HG02798 (cell line): ENCODE data around the gene GSK3B.
"Not testable (repeated sequence)": the region's sequence is repeated elsewhere in the genome, so short reads cannot be mapped to it uniquely, and the experiment has no call there.

Source experiments
- ATAC-seq: cut with Tn5 transposase; IDR thresholded peaks from one replicate; pipeline ENCODE4 v1.9.1; 2021; ENCODE audit warnings: mild to moderate bottlenecking; ENCODE audit not compliant: unreplicated experiment, poor library complexity

Gene GSK3B

DNA sequence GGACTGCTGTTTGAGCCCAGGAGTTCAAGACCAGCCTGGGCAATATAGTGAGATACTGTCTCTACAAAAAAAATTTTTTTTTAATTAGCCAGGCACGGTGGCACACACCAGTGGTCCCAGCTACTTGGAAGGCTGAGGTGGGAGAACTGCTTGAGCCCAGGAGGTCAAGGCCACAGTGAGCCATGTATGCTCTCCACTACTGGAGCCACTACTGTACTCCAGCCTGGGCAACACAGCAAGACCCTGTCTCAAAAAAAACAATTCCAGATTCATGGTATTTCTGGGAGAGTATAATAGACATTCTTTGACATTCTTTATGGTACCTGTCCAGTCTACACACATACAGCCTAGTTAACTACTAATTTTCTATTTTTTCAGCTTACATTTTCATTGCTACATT lies 70.1 kb downstream of the GSK3B start:
- no peak for ATAC-seq

DNA sequence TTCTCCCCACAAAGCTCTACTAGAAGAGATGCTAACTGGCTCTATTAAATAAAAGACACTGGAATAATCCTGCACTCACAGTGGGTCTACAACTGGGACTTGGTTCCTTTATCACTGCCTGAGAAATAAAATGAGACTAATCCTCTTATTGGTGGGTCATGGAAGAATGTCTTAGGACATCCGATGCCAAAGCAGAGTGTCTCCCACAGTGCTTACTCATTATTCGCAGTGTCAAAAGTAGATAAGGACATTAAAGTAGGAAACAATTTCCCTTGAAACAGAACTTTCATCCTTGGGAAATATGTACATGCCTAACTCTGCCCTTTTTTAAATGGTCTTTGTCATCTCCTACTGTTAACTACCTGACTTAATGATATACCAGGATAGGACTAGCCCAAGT lies 71.5 kb downstream of the GSK3B start:
- ATAC-seq: no peak

DNA sequence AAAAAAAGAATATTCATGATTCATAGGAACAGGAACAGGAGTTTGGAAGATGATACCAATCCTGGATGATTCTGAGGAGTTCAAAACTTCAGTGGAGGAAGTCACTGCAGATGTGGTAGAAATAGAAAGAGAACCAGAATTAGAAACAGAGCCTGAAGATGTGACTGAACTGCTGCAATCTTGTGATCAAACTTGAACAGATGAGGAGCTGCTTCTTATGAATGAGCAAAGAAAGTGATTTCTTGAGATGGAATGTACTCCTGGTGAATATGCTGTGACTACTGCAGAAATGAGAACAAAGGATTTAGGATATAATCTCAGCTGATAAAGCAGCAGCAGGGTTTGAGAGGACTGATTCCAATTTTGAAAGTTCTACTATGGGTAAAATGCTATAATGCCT lies 72.7 kb downstream of the GSK3B start:
- ATAC-seq: no peak

DNA sequence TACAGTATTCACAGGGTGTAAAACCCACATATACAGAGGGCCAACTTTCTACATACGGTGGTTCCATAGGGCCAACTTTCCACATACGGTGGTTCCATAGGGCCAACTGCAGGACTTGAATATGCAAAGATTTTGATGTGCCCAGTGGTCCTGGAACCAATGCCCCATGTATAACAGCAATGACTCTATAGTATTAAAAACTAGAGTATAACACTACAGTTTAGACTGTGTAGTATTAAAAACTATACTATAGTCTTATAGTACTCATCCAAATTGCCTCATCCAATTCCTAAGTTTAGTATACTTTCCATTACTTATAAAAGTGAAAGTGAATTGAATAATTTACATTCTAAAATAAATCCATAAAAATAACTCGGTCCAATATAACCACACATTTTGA lies 75.9 kb downstream of the GSK3B start:
- no peak for ATAC-seq

- no peak for ATAC-seq
These were observed 76.6 kb downstream of the GSK3B start for GRCh38 chr3:120017692-120018091.

DNA sequence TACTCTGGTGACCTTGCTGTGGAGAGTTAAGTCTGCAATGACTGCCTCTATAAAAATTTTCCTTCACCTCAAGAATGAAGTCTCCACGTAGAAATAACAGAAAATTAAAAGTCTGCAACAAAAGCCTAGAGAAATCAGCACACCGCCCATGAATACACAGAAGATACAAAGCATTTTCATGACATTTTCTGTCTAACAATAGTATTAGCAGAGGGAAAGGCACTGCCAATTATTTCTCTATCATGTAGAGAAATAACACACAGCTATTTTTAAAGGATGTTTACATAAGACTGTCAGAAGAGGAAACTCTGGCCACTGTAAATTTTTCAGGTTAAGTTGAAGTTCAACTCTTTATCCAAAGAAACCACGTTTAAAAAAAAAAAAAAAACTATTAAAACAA lies 80.8 kb downstream of the GSK3B start:
- ATAC-seq: no peak

DNA sequence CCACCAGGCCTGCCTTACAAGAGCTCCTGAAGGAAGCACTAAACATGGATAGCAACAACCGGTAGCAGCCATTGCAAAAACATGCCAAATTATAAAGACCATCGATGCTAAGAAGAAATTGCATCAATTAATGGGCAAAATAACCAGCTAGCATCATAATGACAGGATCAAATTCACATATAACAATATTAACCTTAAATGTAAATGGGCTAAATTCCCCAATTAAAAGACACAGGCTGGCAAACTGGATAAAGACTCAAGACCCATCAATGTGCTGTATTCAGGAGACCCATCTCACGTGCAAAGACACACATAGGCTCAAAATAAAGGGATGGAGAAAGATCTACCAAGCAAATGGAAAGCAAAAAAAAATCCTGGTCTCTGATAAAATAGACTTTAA lies 88.5 kb downstream of the GSK3B start:
- not testable (repeated sequence) for ATAC-seq

- ATAC-seq: not testable (repeated sequence)
These were observed 90.2 kb downstream of the GSK3B start for GRCh38 chr3:120004008-120004498.

GRCh38 chr3:119998166-119998565 lies 96.1 kb downstream of the GSK3B start:
- no peak for ATAC-seq

GRCh38 chr3:119990888-119991287 lies 103.4 kb downstream of the GSK3B start:
- ATAC-seq: no peak

GRCh38 chr3:119989981-119990655 lies 104.1 kb downstream of the GSK3B start:
- no peak for ATAC-seq

DNA sequence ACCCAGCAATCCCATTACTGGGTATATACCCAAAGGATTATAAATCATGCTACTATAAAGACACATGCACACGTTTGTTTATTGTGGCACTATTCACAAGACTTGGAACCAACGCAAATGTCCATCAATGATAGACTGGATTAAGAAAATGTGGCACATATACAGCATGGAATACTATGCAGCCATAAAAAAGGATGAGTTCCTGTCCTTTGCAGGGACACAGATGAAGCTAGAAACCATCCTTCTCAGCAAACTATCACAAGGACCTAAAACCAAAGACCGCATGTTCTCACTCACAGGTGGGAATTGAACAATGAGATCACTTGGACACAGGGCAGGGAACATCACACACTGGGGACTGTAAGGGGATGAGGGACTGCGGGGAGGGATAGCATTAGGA lies 107.4 kb downstream of the GSK3B start:
- not testable (repeated sequence) for ATAC-seq

GRCh38 chr3:119981386-119981785 lies 112.9 kb downstream of the GSK3B start:
- no peak for ATAC-seq

DNA sequence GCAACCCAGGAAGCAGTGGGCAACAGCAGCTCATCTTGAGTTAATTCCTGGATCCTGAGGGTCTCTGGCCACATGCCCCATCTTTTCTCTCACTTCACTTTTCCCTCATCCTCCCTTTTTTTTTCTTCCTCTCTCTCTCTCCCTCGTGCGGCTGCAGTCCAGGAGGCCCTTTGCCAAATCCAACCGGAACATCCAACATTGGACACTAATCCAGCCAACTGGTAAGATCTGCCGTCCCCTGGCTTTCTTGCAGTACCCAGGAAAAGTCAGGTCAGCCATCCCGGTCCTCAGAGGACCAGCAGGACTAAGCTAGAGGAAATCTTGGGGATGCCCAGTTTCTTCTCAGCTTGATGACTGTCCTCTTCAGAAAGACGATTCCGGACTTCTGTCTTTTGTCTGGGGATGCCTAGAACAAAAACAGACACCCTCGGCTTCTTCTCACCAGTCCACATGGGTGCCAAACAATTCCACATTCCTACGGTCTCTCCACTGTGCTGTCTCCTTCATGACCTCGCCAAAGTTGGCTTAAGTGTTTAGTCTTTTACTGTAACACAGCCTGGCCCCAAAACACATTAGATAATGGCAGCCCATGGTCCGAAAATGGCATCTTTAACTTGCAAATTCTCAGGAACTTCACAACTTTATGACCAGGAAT lies 115.6 kb downstream of the GSK3B start:
- no peak for ATAC-seq

- ATAC-seq: no peak
These were observed 116.9 kb downstream of the GSK3B start for GRCh38 chr3:119977353-119977752.

DNA sequence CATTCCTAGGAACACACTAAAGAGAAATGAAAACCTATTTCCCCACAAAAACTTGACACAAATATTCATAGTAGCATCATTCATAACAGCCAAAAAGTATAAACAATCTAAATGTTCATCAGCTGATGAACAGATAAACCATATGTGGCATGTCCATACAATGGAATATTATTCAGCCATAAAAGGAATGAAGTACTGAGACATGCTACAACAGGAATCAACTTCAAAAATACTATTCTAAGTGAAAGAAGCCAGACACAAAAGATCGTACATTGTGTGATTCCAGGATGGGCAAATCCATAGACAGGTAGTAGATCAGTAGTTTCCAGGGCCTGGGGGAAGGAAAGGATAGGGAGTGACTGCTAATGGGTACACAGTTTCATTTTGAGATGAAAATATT lies 118.0 kb downstream of the GSK3B start:
- no peak for ATAC-seq

GRCh38 chr3:119974656-119975055 lies 119.6 kb downstream of the GSK3B start:
- no peak for ATAC-seq

GRCh38 chr3:119973018-119973646 lies 121.1 kb downstream of the GSK3B start:
- ATAC-seq: no peak

DNA sequence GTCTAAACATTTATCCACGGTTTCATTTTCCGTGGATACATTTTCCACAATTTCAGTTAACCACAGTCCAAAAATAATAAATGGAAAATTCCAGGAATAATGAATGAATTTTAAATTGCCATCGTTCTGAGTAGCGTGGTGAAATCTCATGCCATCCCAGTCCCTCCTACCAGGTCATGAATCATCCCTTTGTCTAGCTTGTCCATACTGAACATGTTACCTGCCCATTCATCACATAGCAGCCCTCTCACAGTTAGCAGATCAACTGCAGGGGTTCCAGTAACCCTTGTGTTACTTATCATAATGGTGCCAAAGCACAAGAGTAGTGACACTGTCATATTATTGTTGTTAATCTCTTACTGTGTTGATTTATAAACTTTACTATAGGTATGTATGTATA lies 124.5 kb downstream of the GSK3B start:
- ATAC-seq: no peak

DNA sequence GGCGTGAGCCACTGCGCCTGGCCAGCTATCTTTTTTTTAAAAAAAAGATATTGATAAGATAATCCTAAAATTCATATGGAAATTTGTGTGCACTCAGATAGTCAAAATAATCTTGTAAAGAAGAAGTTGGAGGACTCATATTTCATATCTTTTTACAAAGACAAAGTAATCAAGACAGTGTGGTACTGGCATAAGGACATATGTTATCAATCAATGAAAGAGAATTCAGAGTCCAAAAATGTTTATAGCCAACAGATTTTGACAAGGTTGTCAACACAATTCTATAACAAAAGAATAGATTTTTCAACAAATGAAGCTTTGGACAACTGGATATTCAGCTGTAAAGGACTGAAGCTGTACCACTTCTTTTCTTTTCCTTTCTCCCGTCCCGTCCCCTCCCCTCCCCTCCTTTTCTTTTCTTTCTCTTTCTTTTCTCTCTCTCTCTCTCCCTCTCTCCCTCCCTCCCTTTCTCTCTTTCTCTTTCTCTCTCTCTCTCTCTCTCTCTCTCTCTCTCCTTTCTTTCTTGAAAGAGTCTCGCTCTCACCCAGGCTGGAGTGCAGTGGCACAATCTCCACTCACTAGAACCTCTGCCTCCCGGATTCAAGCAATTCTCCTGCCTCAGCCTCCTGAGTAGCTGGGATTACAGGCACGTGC lies 126.8 kb downstream of the GSK3B start:
- ATAC-seq: no peak

DNA sequence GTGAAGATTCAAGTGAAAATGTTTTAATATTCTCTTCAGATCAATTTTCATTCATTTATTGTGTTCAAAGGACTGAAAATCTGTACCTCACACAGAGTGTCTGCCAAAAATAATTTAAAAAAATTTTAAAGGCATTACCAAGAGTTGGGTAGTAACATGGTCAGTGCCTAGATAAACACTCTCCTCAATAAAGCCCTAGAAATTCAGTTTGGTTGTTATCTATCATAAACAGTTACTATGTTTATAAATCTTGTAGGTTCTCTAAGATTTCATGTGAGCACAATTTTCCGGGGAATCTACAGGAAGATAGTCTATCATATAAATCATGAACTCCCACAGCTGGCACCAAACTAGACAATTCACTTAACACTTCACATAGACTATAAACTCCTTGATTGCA lies 128.6 kb downstream of the GSK3B start:
- no peak for ATAC-seq
